HK-2 (cell line): Measurements from ENCODE around the gene BMI1.

ENCODE experiments used
- DNase-seq: peaks from one replicate; pipeline ENCODE4 v3.0.0-alpha.2; 2018; ENCODE audit not compliant: unreplicated experiment

Gene BMI1

GRCh38 chr10:22367471-22367870, 46.6 kb downstream of the BMI1 start:
- no peak for DNase-seq

GRCh38 chr10:22368402-22368801, 47.5 kb downstream of the BMI1 start:
- no peak for DNase-seq

- no peak for DNase-seq
Measured at GRCh38 chr10:22368981-22369380, 48.1 kb downstream of the BMI1 start.

- DNase-seq: no peak
Measured at GRCh38 chr10:22369434-22370072, 48.7 kb downstream of the BMI1 start.

- DNase-seq: no peak
Measured at GRCh38 chr10:22370320-22370719, 49.4 kb downstream of the BMI1 start.

GRCh38 chr10:22372298-22372697, 51.4 kb downstream of the BMI1 start:
- no peak for DNase-seq

GRCh38 chr10:22372917-22373316, 52.0 kb downstream of the BMI1 start:
- no peak for DNase-seq

- DNase-seq: no peak
Measured at GRCh38 chr10:22374489-22375126, 53.7 kb downstream of the BMI1 start.

GRCh38 chr10:22379059-22379458, 58.2 kb downstream of the BMI1 start:
- DNase-seq: no peak
